CD4-positive, alpha-beta memory T cell (primary cell): ENCODE results near the gene DKKL1. TPM values are rescaled to one million over a fixed set of nuclear protein-coding genes. Genes with fewer than 3 reads are reported as not detected.

ENCODE experiments used
- CTCF ChIA-PET: fragments of 350-600 bp; sonication (Branson Sonifier 250); formaldehyde crosslinking; loops from one replicate; lab custom pipeline; 2021; ENCODE audit warnings: inconsistent platforms; ENCODE audit not compliant: partially characterized antibody; lab: Charles Lee
- POLR2A ChIA-PET: fragments of 350-600 bp; sonication (Branson Sonifier 250); formaldehyde crosslinking; loops from one replicate; lab custom pipeline; 2021; ENCODE audit not compliant: partially characterized antibody; lab: Charles Lee
- DNase-seq, 5 donors: peaks; one replicate each; pipeline versions ENCODE4 v3.0.0 to v3.0.0-alpha.2; 2020 to 2022; ENCODE audit warnings: mixed read lengths in 1 of 5
- H3K27ac ChIP-seq: one replicate; pipeline ENCODE4 v1.7.0; 2013; ENCODE audit warnings: low read depth, low read length
- H3K27me3 ChIP-seq: 2 replicates; pipeline ENCODE4 v1.7.0; 2013; ENCODE audit warnings: mild to moderate bottlenecking, low read length, moderate library complexity; ENCODE audit not compliant: insufficient read depth
- H3K36me3 ChIP-seq: 2 replicates; pipeline ENCODE4 v1.7.0; 2013; ENCODE audit warnings: mild to moderate bottlenecking, low read length, moderate library complexity; ENCODE audit not compliant: insufficient read depth
- H3K4me1 ChIP-seq: 2 replicates; pipeline ENCODE4 v1.7.0; 2013; ENCODE audit warnings: mild to moderate bottlenecking, low read length, moderate library complexity; ENCODE audit not compliant: insufficient read depth
- H3K4me3 ChIP-seq, 2 donors: one replicate each; pipeline ENCODE4 v1.7.0; 2013; ENCODE audit warnings: low read length in 2 of 2, mild to moderate bottlenecking in 1 of 2
- H3K9me3 ChIP-seq, 2 donors: one replicate each; pipeline ENCODE4 v1.7.0; 2013; ENCODE audit warnings: low read length in 2 of 2, control low read depth in 1 of 2; ENCODE audit not compliant: control insufficient read depth in 1 of 2
- H3K27ac Mint-ChIP-seq, 7 donors: one replicate each; pipeline ENCODE4 v1.8.0; 2020 to 2021; ENCODE audit warnings: mixed read lengths in 7 of 7, mild to moderate bottlenecking in 6 of 7, inconsistent platforms in 3 of 7, moderate library complexity in 3 of 7
- H3K27me3 Mint-ChIP-seq, 2 donors: one replicate each; pipeline ENCODE4 v1.8.0; 2020 to 2021; ENCODE audit warnings: mixed read lengths in 2 of 2
- H3K36me3 Mint-ChIP-seq, 2 donors: one replicate each; pipeline ENCODE4 v1.8.0; 2020 to 2021; ENCODE audit warnings: mixed read lengths in 2 of 2, inconsistent platforms in 1 of 2, mild to moderate bottlenecking in 1 of 2
- H3K4me1 Mint-ChIP-seq, 4 donors: one replicate each; pipeline ENCODE4 v1.8.0; 2020 to 2021; ENCODE audit warnings: mixed read lengths in 4 of 4, mild to moderate bottlenecking in 1 of 4
- H3K4me3 Mint-ChIP-seq, 8 donors: one replicate each; pipeline ENCODE4 v1.8.0; 2020 to 2021; ENCODE audit warnings: mixed read lengths in 8 of 8, mild to moderate bottlenecking in 7 of 8, moderate library complexity in 6 of 8, inconsistent platforms in 3 of 8
- H3K9me3 Mint-ChIP-seq, 8 donors: one replicate each; pipeline ENCODE4 v1.8.0; 2020 to 2021; ENCODE audit warnings: mixed read lengths in 8 of 8, mild to moderate bottlenecking in 5 of 8, inconsistent platforms in 3 of 8, moderate library complexity in 1 of 8
- intact Hi-C: fragments of 100-400 bp; cut with micrococcal nuclease; formaldehyde crosslinking; loops from one replicate; pipeline ENCODE4 v1.15.1; 2023
- polyA plus RNA-seq, 2 donors: library from polyadenylated mRNA; unstranded; fragments of 300-500 nt; fragmentation: Illumina TruSeq; gene quantifications; one replicate each; pipeline ENCODE4 v1.2.3, GENCODE V29; 2021
- total RNA-seq, 2 experiments: library from RNA; stranded (reverse); gene quantifications; one replicate each; pipeline ENCODE4 v1.2.3, GENCODE V29; 2021

The DKKL1 gene
- total and polyA plus RNA-seq, 4 experiments from 2014 or later, result not detected

DNA sequence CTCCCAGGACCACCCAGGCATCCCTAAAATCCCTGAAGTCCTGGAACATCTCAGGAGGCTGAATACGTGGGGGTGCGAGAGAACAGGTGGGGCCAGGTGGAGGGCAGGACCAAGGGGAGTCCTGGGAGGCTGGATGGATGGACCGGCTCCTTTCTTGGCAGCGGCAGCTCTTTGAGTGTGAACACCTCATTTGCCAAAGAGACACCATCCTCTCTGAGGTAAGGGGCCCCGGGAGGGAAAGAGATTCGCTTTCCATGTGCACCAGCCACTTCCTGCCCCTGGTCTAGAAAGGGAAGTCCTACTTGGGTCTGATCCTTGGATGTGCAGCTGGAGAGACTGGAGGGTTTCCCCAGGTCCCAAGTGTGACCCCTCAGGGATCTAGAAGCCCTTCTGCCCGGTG, 43.4 kb downstream of the DKKL1 start:
- Mint-ChIP-seq H3K27me3 (no peaks in the 10 kb centered on the region), H3K4me1 (peaks cover 34 to 71% (median 53%) of the 10 kb centered on the region in 4 donors), H3K36me3 (no peaks in the 10 kb centered on the region), H3K4me3 (peak overlapping the region in 2 of 8 donors; percentile 21 to 69), H3K9me3 (peaks cover 0 to 2% (median 0%) of the 10 kb centered on the region in 8 donors), H3K27ac (peak overlapping the region in 2 of 7 donors; percentile 25 to 55)
- Histone ChIP-seq H3K4me1 (peaks cover 64% of the 10 kb centered on the region), H3K27ac (no peak overlapping the region), H3K36me3 (no peaks in the 10 kb centered on the region), H3K27me3 (no peaks in the 10 kb centered on the region), H3K9me3 (no peaks in the 10 kb centered on the region), H3K4me3 (no peak overlapping the region)
- ChIA-PET CTCF (interaction anchor here (1.0 to 1.9 kb wide), 4 partner anchors 12 to 20 kb away, joined by 3 to 11 read pairs (median 4); no protein-coding TSS in a partner anchor), POLR2A (interaction anchor here (1.4 to 2.1 kb wide), 3 partner anchors 9 to 63 kb away, joined by 4 to 6 read pairs (median 4); no protein-coding TSS in a partner anchor)
- intact Hi-C loops, result no loop called here
- peak in 1 of 5 donors; percentile 23 for DNase-seq

DNA sequence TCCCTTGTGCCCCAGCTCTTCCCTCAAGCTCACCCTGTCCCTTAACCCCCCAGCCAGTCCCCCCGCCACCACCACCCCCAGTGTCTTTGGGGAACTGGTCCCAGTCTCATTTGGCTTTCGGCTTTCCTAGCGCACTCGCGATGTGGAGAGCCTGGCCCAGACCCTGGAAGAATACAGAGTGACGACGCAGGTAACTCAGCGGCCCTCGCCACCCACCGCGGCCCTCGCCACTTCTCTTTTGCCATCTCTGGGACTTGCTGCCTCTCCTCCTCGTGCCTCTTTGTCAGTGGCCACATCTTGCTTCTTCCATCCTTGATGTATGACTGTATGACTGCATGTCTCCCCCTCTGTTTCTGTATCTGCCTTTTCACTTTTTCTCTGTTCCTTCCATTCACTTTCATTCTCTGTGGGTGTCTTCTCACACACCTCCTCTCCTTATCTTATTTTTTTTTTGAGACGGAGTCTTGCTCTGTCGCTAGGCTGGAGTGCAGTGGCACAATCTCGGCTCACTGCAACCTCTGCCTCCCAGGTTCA, 43.9 kb downstream of the DKKL1 start:
- peak in 1 of 5 donors; percentile 7 for DNase-seq
- Mint-ChIP-seq H3K4me3 (peak overlapping the region in 6 of 8 donors; percentile 4 to 72 (median 67)), H3K27me3 (no peaks in the 10 kb centered on the region), H3K4me1 (peaks cover 37 to 75% (median 57%) of the 10 kb centered on the region in 4 donors), H3K27ac (peak overlapping the region in 6 of 7 donors; percentile 8 to 96 (median 78)), H3K36me3 (no peaks in the 10 kb centered on the region), H3K9me3 (peaks cover 0 to 2% (median 0%) of the 10 kb centered on the region in 8 donors)
- H3K4me1 ChIP-seq, result peaks cover 67% of the 10 kb centered on the region
- no peaks in the 10 kb centered on the region for H3K36me3 ChIP-seq
- H3K4me3 ChIP-seq, result no peak overlapping the region
- no peaks in the 10 kb centered on the region for H3K9me3 ChIP-seq
- POLR2A ChIA-PET, result interaction anchor here (1.6 to 2.8 kb wide), 3 partner anchors 8 to 63 kb away, joined by 4 to 17 read pairs (median 6); no protein-coding TSS in a partner anchor
- no peaks in the 10 kb centered on the region for H3K27me3 ChIP-seq
- CTCF ChIA-PET, result interaction anchor here (1.2 to 1.9 kb wide), 2 partner anchors 15 to 18 kb away, joined by 3 to 11 read pairs; no protein-coding TSS in a partner anchor
- intact Hi-C loops, result loop anchor here (2.0 kb wide), 1 partner anchor 21 kb away; no protein-coding TSS in a partner anchor
- no peak overlapping the region for H3K27ac ChIP-seq

DNA sequence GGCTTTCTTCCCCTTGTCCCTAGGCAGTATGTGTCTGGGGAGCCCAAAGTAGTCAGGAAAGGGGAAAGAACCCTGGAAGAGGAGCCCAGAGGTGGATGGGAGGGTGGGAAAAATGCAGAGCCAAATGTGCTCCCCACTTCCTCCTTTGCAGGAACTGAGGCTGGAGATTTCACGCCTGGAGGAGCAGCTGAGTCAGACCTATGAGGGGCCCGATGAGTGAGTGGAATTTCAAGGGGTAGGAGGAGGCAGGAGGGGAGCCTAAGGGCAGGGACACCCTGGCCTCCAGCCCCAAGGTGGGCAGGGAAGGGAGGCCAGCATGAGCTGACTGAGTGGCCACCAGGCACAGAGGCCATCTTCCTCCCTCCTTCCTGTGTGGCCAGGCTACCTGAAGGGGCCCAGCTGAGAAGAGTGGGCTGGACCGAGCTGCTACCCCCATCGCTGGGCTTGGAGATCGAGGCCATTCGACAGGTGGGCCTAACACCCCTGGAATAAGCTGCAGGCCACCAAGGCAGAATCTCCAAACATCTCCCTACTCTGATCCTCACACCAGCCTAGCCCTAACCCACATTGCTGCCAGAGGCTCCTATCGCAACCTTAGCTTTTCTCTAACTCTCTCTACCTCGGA, 45.3 kb downstream of the DKKL1 start:
- H3K27ac ChIP-seq, result peak overlapping the region; percentile 34
- H3K27me3 ChIP-seq, result no peaks in the 10 kb centered on the region
- Mint-ChIP-seq H3K27me3 (no peaks in the 10 kb centered on the region), H3K27ac (peak overlapping the region; percentile 76 to 96 (median 92)), H3K9me3 (peaks cover 0 to 2% (median 0%) of the 10 kb centered on the region in 8 donors), H3K4me3 (peak overlapping the region; percentile 60 to 83 (median 68)), H3K36me3 (no peaks in the 10 kb centered on the region), H3K4me1 (peaks cover 37 to 77% (median 58%) of the 10 kb centered on the region in 4 donors)
- no peaks in the 10 kb centered on the region for H3K9me3 ChIP-seq
- H3K4me1 ChIP-seq, result peaks cover 67% of the 10 kb centered on the region
- ChIA-PET CTCF (interaction anchor here (0.8 to 1.7 kb wide), 5 partner anchors 13 to 45 kb away, joined by 3 to 7 read pairs (median 3); partner anchors contain the start of gene GFY), POLR2A (interaction anchor here (0.9 to 2.8 kb wide), 11 partner anchors 12 to 89 kb away, joined by 3 to 17 read pairs (median 3); partner anchors contain the start of genes ALDH16A1, CD37 and GFY)
- peak in 1 of 5 donors; percentile 3 for DNase-seq
- intact Hi-C loops, result loop anchor here (2.0 kb wide), 1 partner anchor 20 kb away; no protein-coding TSS in a partner anchor
- H3K4me3 ChIP-seq, result peak overlapping the region; percentile 8 to 34
- no peaks in the 10 kb centered on the region for H3K36me3 ChIP-seq

DNA sequence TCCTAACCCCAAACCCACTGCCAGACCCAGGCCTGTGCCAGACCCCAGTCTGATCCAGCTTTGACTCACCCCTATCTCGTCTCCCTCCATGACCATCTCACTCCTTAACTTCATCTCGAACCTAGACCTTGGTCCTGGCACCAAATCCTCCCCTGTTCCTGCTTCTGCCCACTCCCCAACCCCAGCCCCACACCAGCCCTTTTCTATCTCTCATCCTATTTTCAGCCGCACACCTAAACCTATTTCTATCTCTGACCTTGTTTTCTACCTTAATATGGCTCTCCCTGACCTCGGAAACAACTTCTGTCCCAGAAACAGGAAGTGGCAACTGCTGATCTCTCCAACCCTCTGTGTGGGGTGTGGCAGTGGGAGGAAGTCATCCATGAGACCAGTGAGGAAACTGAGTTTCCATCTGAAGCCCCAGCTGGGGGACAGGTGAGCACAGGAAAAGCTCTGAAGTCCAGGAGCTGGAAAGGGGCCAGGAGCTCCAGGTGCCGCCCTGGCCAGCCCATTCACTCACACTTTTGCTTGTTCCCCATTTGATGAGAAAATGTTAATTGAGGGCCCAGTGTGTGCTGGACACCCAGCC, 45.9 kb downstream of the DKKL1 start:
- Histone ChIP-seq H3K4me3 (peak overlapping the region in 1 of 2 donors; percentile 34), H3K9me3 (no peaks in the 10 kb centered on the region), H3K4me1 (peaks cover 62% of the 10 kb centered on the region), H3K27me3 (no peaks in the 10 kb centered on the region), H3K36me3 (no peaks in the 10 kb centered on the region), H3K27ac (peak overlapping the region; percentile 34)
- Mint-ChIP-seq H3K4me3 (peak overlapping the region; percentile 60 to 83 (median 68)), H3K27me3 (no peaks in the 10 kb centered on the region), H3K9me3 (no peaks in the 10 kb centered on the region), H3K36me3 (no peaks in the 10 kb centered on the region), H3K27ac (peak overlapping the region; percentile 76 to 96 (median 92)), H3K4me1 (peaks cover 37 to 76% (median 55%) of the 10 kb centered on the region in 4 donors)
- ChIA-PET CTCF (interaction anchor here (0.8 to 1.7 kb wide), 6 partner anchors 14 to 265 kb away, joined by 3 to 7 read pairs (median 3); partner anchors contain the start of gene GFY), POLR2A (interaction anchor here (0.6 to 2.8 kb wide), 15 partner anchors 12 to 149 kb away, joined by 3 to 17 read pairs (median 3); partner anchors contain the start of genes ALDH16A1, CD37, GFY and PTH2)
- intact Hi-C loops, result loop anchor here (2.0 kb wide), 1 partner anchor 19 kb away; no protein-coding TSS in a partner anchor
- peak in 4 of 5 donors; percentile 34 to 46 (median 42) for DNase-seq

DNA sequence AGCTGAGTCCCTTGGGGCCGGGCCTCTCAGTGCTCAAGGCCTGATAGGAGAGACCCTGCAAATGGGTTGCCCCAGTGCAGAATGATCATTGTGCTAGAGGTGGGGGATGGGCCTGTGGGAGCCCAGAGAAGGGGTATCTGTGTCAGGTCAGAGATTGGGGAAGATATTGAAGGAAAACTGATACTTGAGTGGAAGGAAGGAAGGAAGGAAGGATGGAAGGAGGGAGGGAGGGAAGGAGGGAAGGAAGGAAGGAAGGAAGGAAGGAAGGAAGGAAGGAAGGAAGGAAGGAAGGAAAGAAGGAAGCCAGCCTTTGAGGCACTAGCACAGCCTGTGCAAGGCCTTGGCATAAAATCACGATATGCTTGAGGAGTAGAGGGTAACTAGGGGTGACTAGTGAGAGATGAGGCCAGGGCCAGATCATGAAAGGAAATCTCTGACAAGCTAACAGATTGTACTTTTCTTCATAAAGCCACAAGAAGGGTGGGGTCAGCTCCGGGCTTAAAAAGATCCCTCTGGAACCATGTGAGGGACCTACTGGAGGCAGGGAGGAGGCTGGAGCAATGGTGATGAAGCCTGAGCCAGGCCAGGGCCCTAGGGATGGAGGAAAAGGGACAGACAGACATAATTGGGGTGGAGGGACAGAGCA, 48.1 kb downstream of the DKKL1 start:
- intact Hi-C loops, result no loop called here
- H3K9me3 Mint-ChIP-seq, result no peaks in the 10 kb centered on the region
- H3K36me3 Mint-ChIP-seq, result no peaks in the 10 kb centered on the region
- H3K4me1 ChIP-seq, result peaks cover 55% of the 10 kb centered on the region
- peaks cover 0 to 2% of the 10 kb centered on the region in 2 donors for H3K27me3 Mint-ChIP-seq
- H3K4me3 Mint-ChIP-seq, result peak overlapping the region in 3 of 8 donors; percentile 20 to 36 (median 21)
- no peak overlapping the region for H3K27ac ChIP-seq
- POLR2A ChIA-PET, result interaction anchor here (0.9 to 2.2 kb wide), 5 partner anchors 9 to 59 kb away, joined by 3 to 10 read pairs (median 4); partner anchors contain the start of genes GFY and PTH2
- H3K4me1 Mint-ChIP-seq, result peaks cover 37 to 62% (median 51%) of the 10 kb centered on the region in 4 donors
- CTCF ChIA-PET, result interaction anchor here (1.0 to 1.8 kb wide), 5 partner anchors 9 to 65 kb away, joined by 3 to 6 read pairs (median 5); no protein-coding TSS in a partner anchor
- DNase-seq, result no peak
- H3K27ac Mint-ChIP-seq, result peak overlapping the region; percentile 19 to 87 (median 67)
- no peaks in the 10 kb centered on the region for H3K27me3 ChIP-seq
- H3K9me3 ChIP-seq, result no peaks in the 10 kb centered on the region
- no peak overlapping the region for H3K4me3 ChIP-seq
- no peaks in the 10 kb centered on the region for H3K36me3 ChIP-seq

DNA sequence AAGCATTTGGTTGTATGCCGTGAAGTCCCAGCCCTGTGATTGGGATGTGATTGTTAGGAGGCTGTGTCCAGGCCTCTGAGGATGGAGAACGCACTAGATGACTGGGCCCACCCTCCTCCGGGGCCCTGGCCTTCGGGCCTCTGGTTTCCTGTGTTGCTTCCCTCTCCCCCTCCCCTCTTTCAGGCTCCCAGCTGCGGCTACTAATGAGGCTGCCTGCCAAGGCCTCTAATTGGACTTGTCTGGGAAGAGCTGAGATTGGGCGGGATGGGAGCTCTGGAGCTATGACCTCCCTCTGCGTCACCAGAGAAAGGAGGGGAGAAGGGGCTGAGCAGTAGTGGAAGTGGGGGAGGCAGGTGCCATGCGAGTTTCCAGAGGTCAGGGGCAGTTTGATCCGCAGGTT, 49.7 kb downstream of the DKKL1 start:
- ChIA-PET POLR2A (interaction anchor here (1.1 kb wide), 1 partner anchor 12 kb away, joined by 4 read pairs; the partner anchor contains the start of gene GFY), CTCF (interaction anchor here (1.3 kb wide), 1 partner anchor 21 kb away, joined by 3 read pairs; no protein-coding TSS in a partner anchor)
- no peaks in the 10 kb centered on the region for H3K36me3 ChIP-seq
- no peak overlapping the region for H3K27ac ChIP-seq
- Mint-ChIP-seq H3K36me3 (no peaks in the 10 kb centered on the region), H3K9me3 (no peaks in the 10 kb centered on the region), H3K27ac (peak overlapping the region in 1 of 7 donors; percentile 36), H3K4me1 (peaks cover 30 to 47% (median 40%) of the 10 kb centered on the region in 4 donors), H3K4me3 (no peak overlapping the region), H3K27me3 (peaks cover 0 to 6% of the 10 kb centered on the region in 2 donors)
- peaks cover 39% of the 10 kb centered on the region for H3K4me1 ChIP-seq
- no peak for DNase-seq
- intact Hi-C loops, result no loop called here
- no peaks in the 10 kb centered on the region for H3K9me3 ChIP-seq
- no peak overlapping the region for H3K4me3 ChIP-seq
- H3K27me3 ChIP-seq, result no peaks in the 10 kb centered on the region
